OCI-LY7 (cell line): Measurements from ENCODE around the gene PORCN. TPM values are rescaled to one million over a fixed set of nuclear protein-coding genes. Genes with fewer than 3 reads are reported as not detected.

Experiments used
- BruUV-seq: library from RNA; stranded (reverse); fragments of 400-500 nt; replicated peaks from 2 replicates; lab custom pipeline; 2021; lab: Mats Ljungman, UMichigan
- CTCF ChIA-PET: fragments of 300-600 bp; sonication (Branson Sonifier 250); formaldehyde crosslinking; loops from one replicate; lab custom pipeline; 2022; ENCODE audit warnings: antibody characterized with exemption; ENCODE audit not compliant: unreplicated experiment; lab: Charles Lee
- POLR2A ChIA-PET: fragments of 300-600 bp; sonication (Branson Sonifier 250); formaldehyde crosslinking; loops from one replicate; lab custom pipeline; 2022; ENCODE audit warnings: antibody characterized with exemption; lab: Charles Lee
- DNase-seq: peaks from one replicate; pipeline ENCODE4 v3.0.0-alpha.2; 2015; ENCODE audit warnings: low spot score
- H2AFZ ChIP-seq: fragments of 200-600 bp; sonication (generic), shearing (Covaris generic); 2 replicates; pipeline ENCODE4 v1.6.1; 2014; ENCODE audit warnings: mild to moderate bottlenecking, antibody characterized with exemption, low read length, moderate library complexity
- H3K27ac ChIP-seq: fragments of 200-600 bp; sonication (generic); 2 replicates; pipeline ENCODE4 v1.5.1; 2014; ENCODE audit warnings: mixed run types, low read depth, mild to moderate bottlenecking, moderate library complexity, low read length, inconsistent platforms; ENCODE audit not compliant: poor library complexity, severe bottlenecking
- H3K36me3 ChIP-seq: fragments of 200-600 bp; sonication (generic); 2 replicates; pipeline ENCODE4 v1.6.1; 2014; ENCODE audit warnings: mild to moderate bottlenecking, antibody characterized with exemption, low read length, moderate library complexity, mixed read lengths; ENCODE audit not compliant: insufficient read depth
- H3K4me1 ChIP-seq: fragments of 200-600 bp; sonication (generic); 2 replicates; pipeline ENCODE4 v1.5.1; 2014; ENCODE audit warnings: mild to moderate bottlenecking, low read length; ENCODE audit not compliant: insufficient read depth, poor library complexity, severe bottlenecking
- H3K4me2 ChIP-seq: fragments of 200-600 bp; sonication (generic); 2 replicates; pipeline ENCODE4 v1.6.1; 2014; ENCODE audit warnings: mild to moderate bottlenecking, low read length
- H3K4me3 ChIP-seq: fragments of 200-600 bp; sonication (generic); 2 replicates; pipeline ENCODE4 v1.5.1; 2014; ENCODE audit warnings: mild to moderate bottlenecking, low read depth, low read length; ENCODE audit not compliant: poor library complexity, severe bottlenecking
- H3K79me2 ChIP-seq: fragments of 200-600 bp; sonication (generic); 2 replicates; pipeline ENCODE4 v1.6.1; 2016; ENCODE audit warnings: low read depth, mild to moderate bottlenecking, low read length, moderate library complexity, mixed read lengths; ENCODE audit not compliant: insufficient read depth
- H3K9me2 ChIP-seq: fragments of 200-600 bp; sonication (generic); 2 replicates; pipeline ENCODE4 v1.6.1; 2016; ENCODE audit warnings: mild to moderate bottlenecking, low read length, mixed read lengths; ENCODE audit not compliant: insufficient read depth
- H3K9me3 ChIP-seq: fragments of 200-600 bp; sonication (generic); 2 replicates; pipeline ENCODE4 v1.6.1; 2014; ENCODE audit warnings: mild to moderate bottlenecking, mixed run types, low read length, mixed read lengths
- H4K20me1 ChIP-seq: fragments of 200-600 bp; sonication (generic); 2 replicates; pipeline ENCODE4 v1.6.1; 2014; ENCODE audit warnings: mild to moderate bottlenecking, antibody characterized with exemption, low read length, moderate library complexity, mixed read lengths; ENCODE audit not compliant: insufficient read depth
- EZH2phosphoT487 ChIP-seq: fragments of 200-600 bp; sonication (generic); IDR thresholded peaks from 2 replicates; pipeline ENCODE4 v1.6.1; 2018; ENCODE audit warnings: low read depth, borderline replicate concordance, mild to moderate bottlenecking, mixed run types, antibody characterized with exemption, low read length, moderate library complexity, mixed read lengths
- intact Hi-C: fragments of 100-400 bp; cut with micrococcal nuclease; formaldehyde crosslinking; loops from one replicate; pipeline ENCODE4 v1.10.0; 2022; ENCODE audit not compliant: unreplicated experiment
- total RNA-seq, 2 experiments: library from RNA; depleted of rRNA in 1 of 2; stranded (reverse); fragments of >200 nt in 1 of 2; shearing (Covaris generic) in 1 of 2; gene quantifications; 2 replicates each; pipeline ENCODE4 v1.2.3, GENCODE V29; 2014 to 2022
- TF ChIP-seq, protein P1 (sequence below): fragments of 200-600 bp; sonication (generic); conservative IDR thresholded peaks from 2 replicates; pipeline ENCODE4 v1.5.1; 2014; ENCODE audit warnings: mild to moderate bottlenecking, antibody characterized with exemption, low read length, moderate library complexity, mixed read lengths

PORCN gene
- total RNA-seq, 2 experiments from 2014 or later = 8.4 to 11.3 TPM

- Histone ChIP-seq H3K4me1 (peaks cover 19% of the 10 kb centered on the region), H3K36me3 (peaks cover 52% of the 10 kb centered on the region), H3K9me3 (no peaks in the 10 kb centered on the region), H3K9me2 (no peaks in the 10 kb centered on the region), H3K4me3 (no peak overlapping the region), H3K27ac (no peak overlapping the region), H3K79me2 (peaks cover 37% of the 10 kb centered on the region), H3K4me2 (peak overlapping the region; percentile 81; the same call in 1 of the 2 replicates), H2AFZ (no peak overlapping the region), H4K20me1 (no peaks in the 10 kb centered on the region)
- POLR2A ChIA-PET = no interaction called here
- BruUV-seq = no TSS peak
- intact Hi-C loops = loop anchor here (5.0 kb wide), 2 partner anchors 44 to 94 kb away; partner anchors contain the start of genes EBP and RBM3
- TF ChIP-seq EZH2phosphoT487 = no peak
- TF ChIP-seq, protein P1, sequence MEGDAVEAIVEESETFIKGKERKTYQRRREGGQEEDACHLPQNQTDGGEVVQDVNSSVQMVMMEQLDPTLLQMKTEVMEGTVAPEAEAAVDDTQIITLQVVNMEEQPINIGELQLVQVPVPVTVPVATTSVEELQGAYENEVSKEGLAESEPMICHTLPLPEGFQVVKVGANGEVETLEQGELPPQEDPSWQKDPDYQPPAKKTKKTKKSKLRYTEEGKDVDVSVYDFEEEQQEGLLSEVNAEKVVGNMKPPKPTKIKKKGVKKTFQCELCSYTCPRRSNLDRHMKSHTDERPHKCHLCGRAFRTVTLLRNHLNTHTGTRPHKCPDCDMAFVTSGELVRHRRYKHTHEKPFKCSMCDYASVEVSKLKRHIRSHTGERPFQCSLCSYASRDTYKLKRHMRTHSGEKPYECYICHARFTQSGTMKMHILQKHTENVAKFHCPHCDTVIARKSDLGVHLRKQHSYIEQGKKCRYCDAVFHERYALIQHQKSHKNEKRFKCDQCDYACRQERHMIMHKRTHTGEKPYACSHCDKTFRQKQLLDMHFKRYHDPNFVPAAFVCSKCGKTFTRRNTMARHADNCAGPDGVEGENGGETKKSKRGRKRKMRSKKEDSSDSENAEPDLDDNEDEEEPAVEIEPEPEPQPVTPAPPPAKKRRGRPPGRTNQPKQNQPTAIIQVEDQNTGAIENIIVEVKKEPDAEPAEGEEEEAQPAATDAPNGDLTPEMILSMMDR = no peak
- CTCF ChIA-PET = no interaction called here
- no peak for DNase-seq
Observed at GRCh38 chrX:48477960-48478755, 30.6 kb upstream of the PORCN start.

GRCh38 chrX:48478806-48479205 lies 30.0 kb upstream of the PORCN start:
- no peak for DNase-seq
- H3K9me2 ChIP-seq = no peaks in the 10 kb centered on the region
- H3K9me3 ChIP-seq = no peaks in the 10 kb centered on the region
- no peak overlapping the region for H3K4me3 ChIP-seq
- H4K20me1 ChIP-seq = no peaks in the 10 kb centered on the region
- peaks cover 37% of the 10 kb centered on the region for H3K79me2 ChIP-seq
- TF ChIP-seq, protein P1 = no peak
- no peak for TF ChIP-seq EZH2phosphoT487
- H3K4me1 ChIP-seq = peaks cover 19% of the 10 kb centered on the region
- no peak overlapping the region for H2AFZ ChIP-seq
- H3K4me2 ChIP-seq = no peak overlapping the region
- ChIA-PET POLR2A (no interaction called here), CTCF (no interaction called here)
- no TSS peak for BruUV-seq
- no peak overlapping the region for H3K27ac ChIP-seq
- intact Hi-C loops = loop anchor here (5.0 kb wide), 2 partner anchors 43 to 93 kb away; partner anchors contain the start of genes EBP and RBM3
- peaks cover 52% of the 10 kb centered on the region for H3K36me3 ChIP-seq

DNA sequence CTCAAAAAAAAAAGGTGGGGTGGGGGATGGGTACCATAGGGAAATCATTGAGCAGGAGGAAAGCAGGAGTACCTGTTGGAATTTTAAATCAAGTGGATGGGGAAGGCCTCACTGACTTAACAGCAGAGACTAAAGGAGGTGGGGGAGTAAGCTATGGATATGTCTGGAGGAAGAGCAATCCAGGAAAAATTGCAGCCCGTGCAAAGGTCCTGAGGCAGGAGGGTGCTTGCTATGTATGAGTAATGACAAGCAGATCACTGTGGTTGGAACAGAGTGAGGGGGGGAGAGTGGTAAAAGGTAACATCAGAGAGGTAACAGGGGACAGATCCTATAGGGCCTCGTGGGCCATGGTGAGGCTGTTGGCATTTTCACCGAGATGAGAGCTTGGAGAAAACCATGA lies 28.6 kb upstream of the PORCN start:
- POLR2A ChIA-PET = interaction anchor here (0.6 kb wide), 1 partner anchor 56 kb away, joined by 3 read pairs; no protein-coding TSS in a partner anchor
- H3K79me2 ChIP-seq = peaks cover 30% of the 10 kb centered on the region
- no peak overlapping the region for H3K4me2 ChIP-seq
- no peaks in the 10 kb centered on the region for H3K9me2 ChIP-seq
- BruUV-seq = no TSS peak
- no peak overlapping the region for H2AFZ ChIP-seq
- no peak for TF ChIP-seq EZH2phosphoT487
- TF ChIP-seq, protein P1 = no peak
- intact Hi-C loops = no loop called here
- H3K9me3 ChIP-seq = no peaks in the 10 kb centered on the region
- H3K4me3 ChIP-seq = no peak overlapping the region
- H3K4me1 ChIP-seq = peaks cover 11% of the 10 kb centered on the region
- DNase-seq = no peak
- CTCF ChIA-PET = no interaction called here
- H4K20me1 ChIP-seq = no peaks in the 10 kb centered on the region
- H3K36me3 ChIP-seq = peaks cover 58% of the 10 kb centered on the region
- H3K27ac ChIP-seq = no peak overlapping the region
